Adrenal gland (tissue), 12 donors: Measurements from ENCODE around the gene YWHAE. TPM values are rescaled to one million over a fixed set of nuclear protein-coding genes. Genes with fewer than 3 reads are reported as not detected.

Source experiments
- DNase-seq, 7 donors: peaks; one replicate each; pipeline ENCODE4 v3.0.0-alpha.2; 2019 to 2020
- H3K27ac ChIP-seq, 5 donors: fragments of 200-600 bp; sonication (generic) in 4 of 5; 1 replicate in 3 of 5; 2 replicates in 2 of 5; pipeline versions ENCODE4 v1.5.1 to v1.8.0; 2016 to 2020; ENCODE audit warnings: mild to moderate bottlenecking in 1 of 5
- H3K27me3 ChIP-seq: fragments of 200-600 bp; 2 replicates; pipeline ENCODE4 v1.8.0; 2021
- H3K36me3 ChIP-seq, 2 donors: fragments of 200-600 bp; replicated peaks in 1 of 2; 1 replicate in 1 of 2; 2 replicates in 1 of 2; pipeline versions ENCODE4 v1.5.1 to v1.8.0; 2018 to 2022
- H3K4me1 ChIP-seq, 2 donors: fragments of 200-600 bp; replicated peaks in 1 of 2; 1 replicate in 1 of 2; 2 replicates in 1 of 2; pipeline versions ENCODE4 v1.5.1 to v1.8.0; 2018 to 2021
- H3K4me3 ChIP-seq, 4 donors: fragments of 200-600 bp; sonication (generic) in 3 of 4; one replicate each; pipeline ENCODE4 v1.5.1; 2016 to 2018
- H3K9me3 ChIP-seq, 3 donors: fragments of 200-600 bp; sonication (generic) in 1 of 3; replicated peaks in 1 of 3; 1 replicate in 2 of 3; 2 replicates in 1 of 3; pipeline versions ENCODE4 v1.5.1 to v1.8.0; 2016 to 2021
- POLR2A ChIP-seq, 2 donors: fragments of 450-650 bp; IDR thresholded peaks; one replicate each; pipeline ENCODE4 v1.6.1; 2017; ENCODE audit warnings: antibody characterized with exemption in 2 of 2, mild to moderate bottlenecking in 2 of 2, moderate library complexity in 1 of 2
- WGBS, 4 donors: extraction: QIAGEN DNeasy Blood & Tissue Kit in 2 of 4; methylation state at CpG; one replicate each; pipeline versions ENCODE4 v1.1.5 to v1.1.7; 2013 to 2017; 5-methylcytosine and 5-hydroxymethylcytosine counted together
- intact Hi-C, 2 donors: fragments of 100-400 bp; cut with DNase I; formaldehyde crosslinking; loops; one replicate each; pipeline versions ENCODE4 v1.14.1 to v1.15.0; 2022 to 2023
- polyA plus RNA-seq, 3 donors: library from polyadenylated mRNA; stranded (reverse); fragments of 200-250 nt in 2 of 3; fragments of 350-450 nt in 1 of 3; fragmentation: Illumina TruSeq in 1 of 3; extraction: RNeasy Lipid Tissue Mini Kit (QIAGEN cat#74804) in 1 of 3; gene quantifications; one replicate each; pipeline ENCODE4 v1.2.3, GENCODE V29; 2013 to 2014
- total RNA-seq, 9 donors: library from RNA; depleted of rRNA in 4 of 9; stranded (reverse); fragments of >200 nt in 4 of 9; fragments of 120-200 nt in 1 of 9; fragmentation: NEBNext Ultra II Directional in 1 of 9; extraction: Animal tissue kit (Norgen Biotek cat#: 25700) in 1 of 9; gene quantifications; one replicate each; pipeline versions ENCODE4 v1.1.0 to v1.2.4, GENCODE V29; 2013 to 2023
- TF ChIP-seq, protein P1 (sequence below), 6 experiments: fragments of 450-650 bp in 4 of 6; fragments of 200-600 bp in 2 of 6; sonication (generic) in 1 of 6; IDR thresholded peaks; 1 replicate in 5 of 6; 2 replicates in 1 of 6; pipeline versions ENCODE4 v1.5.1 to v1.8.0; 2016 to 2021; ENCODE audit warnings: antibody characterized with exemption in 6 of 6, mild to moderate bottlenecking in 2 of 6, moderate library complexity in 1 of 6
- donor health status: healthy with polysubstance abuse.
- donor health status: Bipolar disorder and iron deficiency.
- donor health status: DM: yes; HTN: yes; CAD: no.
- donor health status: DM: no; HTN: no; CAD: no.
- donor health status: DM: no; HTN: no; CAD: no.
- donor health status: DM: yes; HTN: yes; CAD: no.

The YWHAE gene
- total and polyA plus RNA-seq, 12 donors, result 310 to 884 (median 529) TPM

DNA sequence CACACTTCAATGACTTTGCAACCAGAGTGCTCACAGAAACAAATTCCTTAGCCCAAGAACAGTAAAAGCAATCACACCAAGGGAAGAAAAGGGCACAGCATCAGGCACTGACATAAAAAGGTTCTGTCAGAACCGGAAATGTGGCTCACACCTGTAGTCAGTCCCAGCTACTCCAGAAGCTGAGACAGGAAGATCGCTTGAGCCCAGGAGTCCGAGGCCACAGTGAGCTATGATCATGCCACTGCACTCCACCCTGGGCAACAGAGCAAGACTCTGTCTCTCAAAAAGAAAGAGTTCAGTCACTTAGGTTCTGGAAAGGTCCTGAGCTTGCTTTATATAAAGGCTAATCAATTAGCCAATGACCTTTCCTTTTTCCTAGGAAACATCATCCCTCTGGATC lies 22.7 kb downstream of the YWHAE start:
- Histone ChIP-seq H3K4me3 (no peak overlapping the region), H3K27me3 (no peaks in the 10 kb centered on the region), H3K36me3 (peaks cover 0 to 10% of the 10 kb centered on the region in 2 donors), H3K4me1 (peaks cover 49 to 94% of the 10 kb centered on the region in 2 donors), H3K27ac (peak overlapping the region in 4 of 5 donors; percentile 26 to 60 (median 38)), H3K9me3 (no peaks in the 10 kb centered on the region)
- no peak for TF ChIP-seq POLR2A (IDR thresholded peaks at IDR 0.05)
- TF ChIP-seq, protein P1, sequence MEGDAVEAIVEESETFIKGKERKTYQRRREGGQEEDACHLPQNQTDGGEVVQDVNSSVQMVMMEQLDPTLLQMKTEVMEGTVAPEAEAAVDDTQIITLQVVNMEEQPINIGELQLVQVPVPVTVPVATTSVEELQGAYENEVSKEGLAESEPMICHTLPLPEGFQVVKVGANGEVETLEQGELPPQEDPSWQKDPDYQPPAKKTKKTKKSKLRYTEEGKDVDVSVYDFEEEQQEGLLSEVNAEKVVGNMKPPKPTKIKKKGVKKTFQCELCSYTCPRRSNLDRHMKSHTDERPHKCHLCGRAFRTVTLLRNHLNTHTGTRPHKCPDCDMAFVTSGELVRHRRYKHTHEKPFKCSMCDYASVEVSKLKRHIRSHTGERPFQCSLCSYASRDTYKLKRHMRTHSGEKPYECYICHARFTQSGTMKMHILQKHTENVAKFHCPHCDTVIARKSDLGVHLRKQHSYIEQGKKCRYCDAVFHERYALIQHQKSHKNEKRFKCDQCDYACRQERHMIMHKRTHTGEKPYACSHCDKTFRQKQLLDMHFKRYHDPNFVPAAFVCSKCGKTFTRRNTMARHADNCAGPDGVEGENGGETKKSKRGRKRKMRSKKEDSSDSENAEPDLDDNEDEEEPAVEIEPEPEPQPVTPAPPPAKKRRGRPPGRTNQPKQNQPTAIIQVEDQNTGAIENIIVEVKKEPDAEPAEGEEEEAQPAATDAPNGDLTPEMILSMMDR (IDR thresholded peaks at IDR 0.05), result no peak
- intact Hi-C loops, result no loop called here
- WGBS, 4 donors, result 48 to 69% (median 54%) methylated on average over 3 of the region's 3 CpGs
- DNase-seq, result no peak

DNA sequence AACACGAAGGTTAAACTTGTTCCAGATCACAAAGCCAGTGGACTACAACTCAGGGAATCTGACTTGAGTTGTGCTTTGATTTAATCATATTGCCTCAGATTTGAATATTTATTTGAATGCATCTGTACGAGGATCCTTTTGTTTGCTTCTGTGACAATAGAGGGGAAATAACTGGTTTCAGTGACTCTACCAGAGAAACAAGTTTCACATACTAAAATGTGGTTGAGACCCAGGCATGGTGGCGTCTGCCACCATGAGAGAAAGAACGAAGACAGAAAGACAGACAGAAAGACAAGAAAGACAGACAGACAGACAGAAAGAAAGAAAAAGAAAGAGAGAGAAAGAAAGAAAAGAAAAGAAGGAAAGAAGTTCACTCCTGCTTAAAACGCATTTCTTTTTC lies 24.0 kb downstream of the YWHAE start:
- no peaks in the 10 kb centered on the region for H3K27me3 ChIP-seq
- no peak for DNase-seq
- TF ChIP-seq POLR2A (IDR thresholded peaks at IDR 0.05), result no peak
- TF ChIP-seq, protein P1 (IDR thresholded peaks at IDR 0.05), result no peak
- intact Hi-C loops, result no loop called here
- WGBS, 4 donors, result 35 to 45% (median 41%) methylated on average over 5 of the region's 5 CpGs
- peaks cover 51 to 99% of the 10 kb centered on the region in 2 donors for H3K4me1 ChIP-seq
- H3K9me3 ChIP-seq, result no peaks in the 10 kb centered on the region
- H3K4me3 ChIP-seq, result no peak overlapping the region
- H3K36me3 ChIP-seq, result peaks cover 0 to 10% of the 10 kb centered on the region in 2 donors
- H3K27ac ChIP-seq, result peak overlapping the region in 4 of 5 donors; percentile 15 to 60 (median 38)

DNA sequence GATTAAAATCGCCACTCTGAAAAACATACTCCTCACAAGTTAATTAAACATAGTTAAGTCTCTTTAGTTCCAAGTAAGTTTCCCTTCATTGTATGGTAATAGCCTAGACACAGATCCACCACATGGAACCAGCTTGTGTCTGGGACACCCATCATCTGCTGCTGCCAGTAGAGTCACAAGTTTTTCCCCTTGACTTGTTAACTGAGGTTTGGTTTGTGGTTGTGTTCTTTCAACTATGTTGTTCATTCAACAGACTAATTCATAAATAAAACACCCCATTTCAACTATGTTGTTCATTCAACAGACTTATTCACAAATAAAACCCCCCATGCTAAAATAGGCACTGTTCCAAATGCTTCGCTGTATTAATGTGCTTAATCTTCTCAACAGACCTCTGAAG lies 24.4 kb downstream of the YWHAE start:
- WGBS, 4 donors, result 18 to 34% (median 29%) methylated on average over 2 of the region's 2 CpGs
- Histone ChIP-seq H3K27me3 (no peaks in the 10 kb centered on the region), H3K9me3 (no peaks in the 10 kb centered on the region), H3K4me3 (no peak overlapping the region), H3K36me3 (peaks cover 0 to 10% of the 10 kb centered on the region in 2 donors), H3K4me1 (peaks cover 52 to 98% of the 10 kb centered on the region in 2 donors), H3K27ac (peak overlapping the region in 2 of 5 donors; percentile 15 to 60)
- TF ChIP-seq, protein P1 (IDR thresholded peaks at IDR 0.05), result no peak
- no peak for TF ChIP-seq POLR2A (IDR thresholded peaks at IDR 0.05)
- intact Hi-C loops, result no loop called here
- DNase-seq, result no peak

DNA sequence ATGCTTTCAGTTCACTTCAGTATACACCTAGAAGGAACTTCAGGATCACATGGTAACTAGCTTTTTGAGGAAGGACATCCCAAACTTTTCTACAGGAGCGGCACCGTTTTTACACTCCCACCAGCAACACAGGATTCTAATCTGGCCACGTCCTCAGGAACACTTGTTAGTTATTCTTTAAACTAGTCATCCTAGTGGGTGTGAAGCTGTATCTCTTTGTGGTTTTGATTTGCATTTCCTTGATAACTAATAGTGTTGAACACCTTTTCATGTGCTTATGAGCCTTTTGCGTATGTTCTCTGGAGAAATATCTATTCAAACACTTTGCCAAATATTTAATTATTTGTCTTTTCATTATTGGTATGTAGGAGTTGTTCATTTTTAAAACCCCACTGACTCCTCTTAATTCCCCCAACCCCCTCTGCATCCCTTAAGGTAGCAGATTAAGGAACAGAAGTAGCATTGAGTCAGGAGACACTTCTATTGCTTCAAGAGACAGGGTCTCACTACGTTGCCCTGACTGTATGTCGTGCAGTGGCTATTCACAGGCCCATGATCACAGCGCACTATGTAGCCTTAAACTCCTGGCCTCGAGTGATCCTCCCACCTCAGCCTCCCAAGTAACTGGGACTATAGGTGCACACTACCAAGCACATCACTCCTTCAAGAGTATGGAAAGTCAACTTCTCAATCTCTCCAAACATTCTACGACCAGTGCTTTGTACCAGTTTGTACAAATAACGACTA lies 25.4 kb downstream of the YWHAE start:
- Histone ChIP-seq H3K4me1 (peaks cover 52 to 88% of the 10 kb centered on the region in 2 donors), H3K27ac (peak overlapping the region in 1 of 5 donors; percentile 6), H3K27me3 (no peaks in the 10 kb centered on the region), H3K9me3 (no peaks in the 10 kb centered on the region), H3K36me3 (peaks cover 0 to 10% of the 10 kb centered on the region in 2 donors), H3K4me3 (no peak overlapping the region)
- DNase-seq, result no peak
- 71 to 77% (median 73%) methylated on average over 8 to 10 of the region's 10 CpGs for WGBS, 4 donors
- intact Hi-C loops, result no loop called here
- TF ChIP-seq, protein P1 (IDR thresholded peaks at IDR 0.05), result no peak
- no peak for TF ChIP-seq POLR2A (IDR thresholded peaks at IDR 0.05)
